ENCODE results near the gene LARP4B.

The LARP4B gene

GRCh38 chr10:807163-807957, 124.1 kb downstream of the LARP4B start:
- no peak for DNase-seq (ENCODE audit: low spot score)

GRCh38 chr10:806451-807162, 124.9 kb downstream of the LARP4B start:
- no peak for DNase-seq (ENCODE audit: low spot score)

- DNase-seq (ENCODE audit: low spot score): no peak
Measured at GRCh38 chr10:805620-806305, 125.7 kb downstream of the LARP4B start.

- no peak for DNase-seq (ENCODE audit: low spot score)
Measured at GRCh38 chr10:804787-805619, 126.5 kb downstream of the LARP4B start.

- no peak for DNase-seq (ENCODE audit: low spot score)
Measured at GRCh38 chr10:804191-804781, 127.2 kb downstream of the LARP4B start.

- no peak for DNase-seq (ENCODE audit: low spot score)
Measured at GRCh38 chr10:803041-803741, 128.3 kb downstream of the LARP4B start.

GRCh38 chr10:802506-802905, 129.0 kb downstream of the LARP4B start:
- DNase-seq (ENCODE audit: low spot score): no peak

- DNase-seq (ENCODE audit: low spot score): no peak
Measured at GRCh38 chr10:797179-797578, 134.3 kb downstream of the LARP4B start.

GRCh38 chr10:796233-796632, 135.3 kb downstream of the LARP4B start:
- DNase-seq (ENCODE audit: low spot score): no peak

GRCh38 chr10:794382-794956, 137.0 kb downstream of the LARP4B start:
- DNase-seq (ENCODE audit: low spot score): no peak

- DNase-seq (ENCODE audit: low spot score): no peak
Measured at GRCh38 chr10:792792-793100, 138.8 kb downstream of the LARP4B start.

GRCh38 chr10:792083-792791, 139.3 kb downstream of the LARP4B start:
- no peak for DNase-seq (ENCODE audit: low spot score)

GRCh38 chr10:791639-792038, 139.9 kb downstream of the LARP4B start:
- DNase-seq (ENCODE audit: low spot score): no peak

GRCh38 chr10:790821-791551, 140.5 kb downstream of the LARP4B start:
- DNase-seq (ENCODE audit: low spot score): no peak

- no peak for DNase-seq (ENCODE audit: low spot score)
Measured at GRCh38 chr10:789831-790701, 141.4 kb downstream of the LARP4B start.

GRCh38 chr10:788796-789748, 142.4 kb downstream of the LARP4B start:
- no peak for DNase-seq (ENCODE audit: low spot score)

- no peak for DNase-seq (ENCODE audit: low spot score)
Measured at GRCh38 chr10:787933-788651, 143.4 kb downstream of the LARP4B start.
